DND-41 (cell line): ENCODE results near the gene GPC3.

Experiments
- ATAC-seq: fragments of 200-7000 bp; cut with Tn5 transposase; 3 replicates; pipeline ENCODE4 v1.9.1; 2021; ENCODE audit warnings: low read depth; ENCODE audit not compliant: insufficient read depth
- DNase-seq: peaks from one replicate; pipeline ENCODE4 v3.0.0-alpha.2; 2020
- H2AFZ ChIP-seq: 2 replicates; pipeline ENCODE4 v1.6.0; 2012; ENCODE audit warnings: low read depth, low read length
- H3K27ac ChIP-seq: 2 replicates; pipeline ENCODE4 v1.5.1; 2012; ENCODE audit warnings: low read length, inconsistent platforms
- H3K27me3 ChIP-seq: fragments of 200-600 bp; sonication (generic); 2 replicates; pipeline ENCODE4 v1.6.0; 2012; ENCODE audit warnings: low read length, mild to moderate bottlenecking, inconsistent platforms; ENCODE audit not compliant: insufficient read depth, poor library complexity
- H3K36me3 ChIP-seq: 2 replicates; pipeline ENCODE4 v1.5.1; 2012; ENCODE audit warnings: low read length, inconsistent platforms; ENCODE audit not compliant: insufficient read depth
- H3K4me1 ChIP-seq: 2 replicates; pipeline ENCODE4 v1.5.1; 2012; ENCODE audit warnings: mild to moderate bottlenecking, low read length; ENCODE audit not compliant: insufficient read depth
- H3K4me2 ChIP-seq: 2 replicates; pipeline ENCODE4 v1.6.0; 2012; ENCODE audit warnings: mild to moderate bottlenecking, moderate library complexity, low read length, inconsistent platforms; ENCODE audit not compliant: insufficient read depth
- H3K4me3 ChIP-seq, 2 experiments: fragments of 200-600 bp in 1 of 2; shearing (Covaris generic) in 1 of 2; 2 replicates each; pipeline ENCODE4 v1.5.1; 2012 to 2016; ENCODE audit warnings: inconsistent platforms in 2 of 2, low read length in 2 of 2, mild to moderate bottlenecking in 2 of 2, low read depth in 1 of 2, moderate library complexity in 1 of 2
- H3K79me2 ChIP-seq: 2 replicates; pipeline ENCODE4 v1.6.0; 2012; ENCODE audit warnings: low read length, inconsistent platforms; ENCODE audit not compliant: insufficient read depth
- H3K9ac ChIP-seq: 2 replicates; pipeline ENCODE4 v1.6.0; 2012; ENCODE audit warnings: low read depth, mild to moderate bottlenecking, inconsistent platforms, low read length, moderate library complexity
- H3K9me3 ChIP-seq: 2 replicates; pipeline ENCODE4 v1.5.1; 2012; ENCODE audit warnings: low read length, moderate library complexity, mild to moderate bottlenecking, inconsistent platforms; ENCODE audit not compliant: insufficient read depth, severe bottlenecking
- H4K20me1 ChIP-seq: 2 replicates; pipeline ENCODE4 v1.6.0; 2012; ENCODE audit warnings: low read length; ENCODE audit not compliant: insufficient read depth
- CTCF ChIP-seq: IDR thresholded peaks from 2 replicates; pipeline ENCODE4 v1.5.1; 2012; ENCODE audit warnings: borderline replicate concordance, low read length, moderate library complexity, mild to moderate bottlenecking; ENCODE audit not compliant: poor library complexity, severe bottlenecking; ENCODE audit errors: extremely low read depth
- EZH2 ChIP-seq: IDR thresholded peaks from 3 replicates; pipeline ENCODE4 v1.6.1; 2012; ENCODE audit warnings: borderline replicate concordance, low read depth, mild to moderate bottlenecking, moderate library complexity, low read length, inconsistent platforms; ENCODE audit not compliant: severe bottlenecking

The GPC3 gene

GRCh38 chrX:133985164-133985966 lies at the start of gene GPC3:
Gene GPC3, minus strand, starts transcription at chrX:133985594.
- H3K4me1 ChIP-seq: peaks cover 18% of the 10 kb centered on the region
- ATAC-seq (peak; percentile 98), DNase-seq (peak; percentile 65)
- no peaks in the 10 kb centered on the region for H3K79me2 ChIP-seq
- no peak for TF ChIP-seq CTCF
- no peak for TF ChIP-seq EZH2
- H3K4me2 ChIP-seq: peak within 1 kb of the TSS; percentile 64
- no peaks in the 10 kb centered on the region for H3K27me3 ChIP-seq
- no peaks in the 10 kb centered on the region for H4K20me1 ChIP-seq
- peak within 1 kb of the TSS; percentile 67 for H3K27ac ChIP-seq
- H3K9ac ChIP-seq: peak within 1 kb of the TSS; percentile 47
- no peaks in the 10 kb centered on the region for H3K36me3 ChIP-seq
- H3K4me3 ChIP-seq: peak within 1 kb of the TSS in 1 of 2 experiments; percentile 56; a peak in 3 of 4 replicates
- H2AFZ ChIP-seq: peak within 1 kb of the TSS; percentile 78
- H3K9me3 ChIP-seq: no peaks in the 10 kb centered on the region

GRCh38 chrX:134032441-134032840 lies 47.0 kb upstream of the GPC3 start:
- ATAC-seq (no peak), DNase-seq (no peak)
- no peak for TF ChIP-seq CTCF
- Histone ChIP-seq H3K4me3 (no peak overlapping the region), H3K9ac (no peak overlapping the region), H3K9me3 (no peaks in the 10 kb centered on the region), H3K4me2 (no peak overlapping the region), H3K4me1 (no peaks in the 10 kb centered on the region), H3K27me3 (no peaks in the 10 kb centered on the region), H3K27ac (no peak overlapping the region), H4K20me1 (no peaks in the 10 kb centered on the region), H2AFZ (no peak overlapping the region), H3K36me3 (no peaks in the 10 kb centered on the region), H3K79me2 (no peaks in the 10 kb centered on the region)

GRCh38 chrX:134026565-134027311 lies 41.3 kb upstream of the GPC3 start:
- Histone ChIP-seq H3K36me3 (no peaks in the 10 kb centered on the region), H3K4me2 (no peak overlapping the region), H3K27ac (no peak overlapping the region), H3K4me1 (peaks cover 16% of the 10 kb centered on the region), H3K9me3 (no peaks in the 10 kb centered on the region), H3K27me3 (no peaks in the 10 kb centered on the region), H3K4me3 (no peak overlapping the region), H4K20me1 (no peaks in the 10 kb centered on the region), H3K9ac (no peak overlapping the region), H2AFZ (no peak overlapping the region), H3K79me2 (no peaks in the 10 kb centered on the region)
- ATAC-seq: 0 out of 3 replicates have a peak, but pooled peaks have one; percentile 22
- TF ChIP-seq EZH2: no peak
- TF ChIP-seq CTCF: peak; percentile 56
- peak; percentile 23 for DNase-seq
